Measurements from ENCODE around the gene KIF1C.
A peak's percentile ranks its signal among the peaks of the same experiment; 100 is the strongest.

The KIF1C gene

GRCh38 chr17:4982305-4982704, 15.4 kb upstream of the KIF1C start:
- H3K4me3 Mint-ChIP-seq = no peak overlapping the region
- no peaks in the 10 kb centered on the region for H3K9me3 Mint-ChIP-seq
- H3K27ac Mint-ChIP-seq = no peak overlapping the region
- H3K36me3 Mint-ChIP-seq = peaks cover 14% of the 10 kb centered on the region
- H3K27me3 Mint-ChIP-seq = no peaks in the 10 kb centered on the region
- peaks cover 35% of the 10 kb centered on the region for H3K4me1 Mint-ChIP-seq

GRCh38 chr17:4986403-4986802, 11.3 kb upstream of the KIF1C start:
- peak overlapping the region; percentile 98 for H3K4me3 Mint-ChIP-seq
- peak overlapping the region; percentile 87 for H3K27ac Mint-ChIP-seq
- H3K27me3 Mint-ChIP-seq = no peaks in the 10 kb centered on the region
- peaks cover 3% of the 10 kb centered on the region for H3K36me3 Mint-ChIP-seq
- H3K9me3 Mint-ChIP-seq = no peaks in the 10 kb centered on the region
- H3K4me1 Mint-ChIP-seq = peaks cover 44% of the 10 kb centered on the region

GRCh38 chr17:4986951-4987766, 10.6 kb upstream of the KIF1C start, which contains the start of gene CAMTA2:
Gene CAMTA2 (minus strand): TSS chr17:4987675. CDS start chr17:4986222, 1,453 bp downstream.
- no peaks in the 10 kb centered on the region for H3K9me3 Mint-ChIP-seq
- peaks cover 49% of the 10 kb centered on the region for H3K4me1 Mint-ChIP-seq
- H3K27ac Mint-ChIP-seq = peak within 1 kb of the TSS; percentile 90

GRCh38 chr17:4987767-4988567, 9.8 kb upstream of the KIF1C start:
- Mint-ChIP-seq H3K27ac (peak overlapping the region; percentile 90), H3K27me3 (no peaks in the 10 kb centered on the region), H3K4me3 (peak overlapping the region; percentile 98), H3K4me1 (peaks cover 45% of the 10 kb centered on the region), H3K36me3 (no peaks in the 10 kb centered on the region), H3K9me3 (no peaks in the 10 kb centered on the region)

More at GRCh38 chr17:4986951-4987766, 10.6 kb upstream of the KIF1C start, which contains the start of gene CAMTA2:
- H3K36me3 Mint-ChIP-seq = peaks cover 3% of the 10 kb centered on the region
- peak within 1 kb of the TSS; percentile 98 for H3K4me3 Mint-ChIP-seq
- no peaks in the 10 kb centered on the region for H3K27me3 Mint-ChIP-seq

GRCh38 chr17:4994081-4994595, 3.6 kb upstream of the KIF1C start:
- no peak overlapping the region for H3K4me3 Mint-ChIP-seq
- no peak overlapping the region for H3K27ac Mint-ChIP-seq
- peaks cover 26% of the 10 kb centered on the region for H3K4me1 Mint-ChIP-seq
- no peaks in the 10 kb centered on the region for H3K9me3 Mint-ChIP-seq
- H3K36me3 Mint-ChIP-seq = no peaks in the 10 kb centered on the region
- H3K27me3 Mint-ChIP-seq = no peaks in the 10 kb centered on the region

- Mint-ChIP-seq H3K27me3 (no peaks in the 10 kb centered on the region), H3K4me3 (peak overlapping the region; percentile 68), H3K9me3 (no peaks in the 10 kb centered on the region), H3K27ac (no peak overlapping the region), H3K36me3 (no peaks in the 10 kb centered on the region), H3K4me1 (peaks cover 20% of the 10 kb centered on the region)
Measured at GRCh38 chr17:4998027-4998731, 429 bp downstream of the KIF1C start.

- Mint-ChIP-seq H3K27me3 (no peaks in the 10 kb centered on the region), H3K36me3 (peaks cover 2% of the 10 kb centered on the region), H3K4me1 (peaks cover 20% of the 10 kb centered on the region), H3K27ac (peak overlapping the region; percentile 42), H3K9me3 (no peaks in the 10 kb centered on the region), H3K4me3 (peak overlapping the region; percentile 68)
Measured at GRCh38 chr17:4998732-4999429, 1.1 kb downstream of the KIF1C start.

GRCh38 chr17:4999430-5000093, 1.8 kb downstream of the KIF1C start:
- H3K36me3 Mint-ChIP-seq = peaks cover 4% of the 10 kb centered on the region
- peaks cover 20% of the 10 kb centered on the region for H3K4me1 Mint-ChIP-seq
- H3K27me3 Mint-ChIP-seq = no peaks in the 10 kb centered on the region
- H3K27ac Mint-ChIP-seq = peak overlapping the region; percentile 42
- H3K9me3 Mint-ChIP-seq = no peaks in the 10 kb centered on the region
- peak overlapping the region; percentile 68 for H3K4me3 Mint-ChIP-seq

- Mint-ChIP-seq H3K4me1 (peaks cover 17% of the 10 kb centered on the region), H3K9me3 (no peaks in the 10 kb centered on the region), H3K27me3 (no peaks in the 10 kb centered on the region), H3K36me3 (peaks cover 10% of the 10 kb centered on the region), H3K27ac (no peak overlapping the region), H3K4me3 (no peak overlapping the region)
Measured at GRCh38 chr17:5000237-5000639, 2.5 kb downstream of the KIF1C start.

GRCh38 chr17:5002121-5002788, 4.5 kb downstream of the KIF1C start:
- no peaks in the 10 kb centered on the region for H3K27me3 Mint-ChIP-seq
- H3K9me3 Mint-ChIP-seq = no peaks in the 10 kb centered on the region
- H3K36me3 Mint-ChIP-seq = peaks cover 15% of the 10 kb centered on the region
- no peak overlapping the region for H3K4me3 Mint-ChIP-seq
- H3K27ac Mint-ChIP-seq = no peak overlapping the region
- H3K4me1 Mint-ChIP-seq = peaks cover 10% of the 10 kb centered on the region

GRCh38 chr17:5003214-5003867, 5.6 kb downstream of the KIF1C start:
- Mint-ChIP-seq H3K4me3 (no peak overlapping the region), H3K27ac (no peak overlapping the region), H3K27me3 (no peaks in the 10 kb centered on the region), H3K9me3 (no peaks in the 10 kb centered on the region), H3K4me1 (peaks cover 10% of the 10 kb centered on the region), H3K36me3 (peaks cover 20% of the 10 kb centered on the region)

GRCh38 chr17:5011928-5012327, 14.2 kb downstream of the KIF1C start:
- no peaks in the 10 kb centered on the region for H3K27me3 Mint-ChIP-seq
- no peaks in the 10 kb centered on the region for H3K9me3 Mint-ChIP-seq
- no peak overlapping the region for H3K4me3 Mint-ChIP-seq
- H3K4me1 Mint-ChIP-seq = peaks cover 2% of the 10 kb centered on the region
- H3K36me3 Mint-ChIP-seq = peaks cover 9% of the 10 kb centered on the region
- H3K27ac Mint-ChIP-seq = no peak overlapping the region

- Mint-ChIP-seq H3K27me3 (no peaks in the 10 kb centered on the region), H3K4me1 (peaks cover 6% of the 10 kb centered on the region), H3K27ac (no peak overlapping the region), H3K4me3 (no peak overlapping the region), H3K36me3 (peaks cover 1% of the 10 kb centered on the region), H3K9me3 (no peaks in the 10 kb centered on the region)
Measured at GRCh38 chr17:5014357-5014756, 16.6 kb downstream of the KIF1C start.

All from activated naive CD4-positive, alpha-beta T cell treated with anti-CD3 and anti-CD28 coated beads, Interleukin-2, amount 50 U/mL, for 24 hours (primary cell).